NCI-H2171 (cell line): Measurements from ENCODE around the gene WDR72.
"Not testable (repeated sequence)": the region's sequence is repeated elsewhere in the genome, so short reads cannot be mapped to it uniquely, and the experiment has no call there.

Source experiments
- DNase-seq: peaks from one replicate; lab custom pipeline; 2025; lab: John Stamatoyannopoulos, UW

The WDR72 gene

DNA sequence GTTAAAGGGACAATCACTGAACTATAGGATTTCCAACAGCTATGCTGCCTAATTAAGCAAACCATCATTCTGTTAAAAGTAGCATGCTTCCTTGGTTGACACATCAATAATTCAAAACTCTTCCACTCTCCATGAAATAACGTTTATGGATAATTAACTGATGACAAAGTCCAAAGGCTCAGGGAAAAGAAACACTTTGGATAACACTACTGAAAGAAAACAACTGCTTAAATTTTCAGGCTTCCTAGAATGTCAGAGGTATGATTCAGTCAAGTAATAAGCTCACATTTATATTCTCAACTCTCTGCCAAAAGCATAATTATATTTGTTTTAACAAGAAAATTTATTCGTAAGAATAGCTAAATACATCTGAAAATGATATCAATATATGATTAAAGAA is 49.6 kb downstream of the WDR72 start:
- DNase-seq = no peak

DNA sequence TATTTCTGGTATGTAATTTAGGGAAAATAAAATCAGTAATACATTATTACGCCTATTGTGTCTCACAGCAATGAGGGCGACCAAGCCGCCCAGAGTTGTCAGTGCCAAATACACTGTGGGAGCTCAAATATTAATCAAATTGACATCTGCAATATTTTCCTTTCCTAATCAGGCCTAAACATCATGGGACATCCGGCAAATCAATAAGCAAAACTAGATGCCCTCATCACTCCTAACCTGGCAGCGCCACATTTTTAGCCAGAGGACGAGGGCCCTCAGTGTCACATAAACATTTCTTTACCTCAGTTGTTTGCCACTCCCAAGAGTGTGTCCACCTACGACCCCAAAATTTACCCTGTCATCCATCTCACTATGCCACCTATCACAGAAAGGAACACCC is 64.1 kb downstream of the WDR72 start:
- no peak for DNase-seq

- DNase-seq = no peak
Observed at GRCh38 chr15:53694476-53694874, 65.0 kb downstream of the WDR72 start.

DNA sequence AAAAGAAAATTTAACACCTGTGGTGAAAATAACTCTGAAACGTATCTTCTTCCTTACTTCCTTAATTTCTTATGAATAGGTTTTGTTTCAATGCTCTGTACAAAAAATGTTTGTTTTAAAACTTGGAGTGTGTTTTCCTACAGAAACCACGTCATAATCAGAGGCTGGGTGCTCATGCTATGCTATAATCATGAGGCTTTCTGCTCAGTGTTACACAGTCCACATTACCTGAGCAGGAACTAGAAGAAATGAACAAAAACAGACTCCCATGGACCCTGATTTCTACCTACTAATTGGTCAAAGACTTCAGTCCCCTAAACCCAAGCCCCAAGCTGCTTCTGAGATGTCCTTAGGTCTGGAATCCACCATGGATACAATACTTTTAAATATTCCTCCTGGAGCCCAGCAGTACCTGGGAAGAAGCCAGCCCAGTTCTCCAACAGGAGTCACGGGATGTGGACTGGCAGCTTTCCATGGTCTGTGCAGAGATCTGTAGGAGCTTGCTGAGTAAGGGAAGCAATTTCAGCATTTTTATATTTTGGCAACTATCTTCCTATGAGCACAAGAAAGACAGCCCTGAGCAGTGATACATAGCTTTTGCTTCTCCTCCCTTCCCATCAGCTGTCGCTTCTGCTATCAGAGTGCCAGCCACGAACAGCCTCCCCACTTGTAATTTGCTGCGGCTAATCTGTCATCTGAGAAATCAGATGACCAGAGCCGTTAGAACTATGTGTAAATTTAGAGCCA is 65.6 kb downstream of the WDR72 start:
- DNase-seq = no peak

- not testable (repeated sequence) for DNase-seq
Observed at GRCh38 chr15:53684162-53684561, 75.3 kb downstream of the WDR72 start.

GRCh38 chr15:53681056-53681455 is 78.4 kb downstream of the WDR72 start:
- DNase-seq = peak; percentile 69

GRCh38 chr15:53675832-53676231 is 83.6 kb downstream of the WDR72 start:
- DNase-seq = peak; percentile 12

GRCh38 chr15:53671545-53671944 is 87.9 kb downstream of the WDR72 start:
- DNase-seq = no peak

DNA sequence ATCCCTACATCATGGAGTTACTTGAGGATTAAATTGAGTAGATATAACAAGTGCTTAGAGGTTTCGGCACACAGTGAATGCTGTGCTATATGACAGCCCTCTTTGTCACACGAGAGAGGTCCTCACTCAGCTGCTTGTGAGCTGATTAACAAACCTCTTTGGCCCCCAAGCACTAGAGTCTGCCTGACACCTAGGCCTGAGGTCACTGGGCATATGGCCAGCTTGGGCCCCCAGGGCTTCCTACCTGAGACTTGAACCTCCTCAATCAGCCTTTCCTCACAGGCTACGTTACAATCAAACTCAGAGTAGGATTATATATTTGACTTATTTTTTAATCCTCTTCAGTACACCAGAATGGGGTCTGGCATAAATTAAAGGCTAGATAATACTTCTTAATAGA is 88.8 kb downstream of the WDR72 start:
- no peak for DNase-seq

- no peak for DNase-seq
Observed at GRCh38 chr15:53665930-53666329, 93.5 kb downstream of the WDR72 start.

DNA sequence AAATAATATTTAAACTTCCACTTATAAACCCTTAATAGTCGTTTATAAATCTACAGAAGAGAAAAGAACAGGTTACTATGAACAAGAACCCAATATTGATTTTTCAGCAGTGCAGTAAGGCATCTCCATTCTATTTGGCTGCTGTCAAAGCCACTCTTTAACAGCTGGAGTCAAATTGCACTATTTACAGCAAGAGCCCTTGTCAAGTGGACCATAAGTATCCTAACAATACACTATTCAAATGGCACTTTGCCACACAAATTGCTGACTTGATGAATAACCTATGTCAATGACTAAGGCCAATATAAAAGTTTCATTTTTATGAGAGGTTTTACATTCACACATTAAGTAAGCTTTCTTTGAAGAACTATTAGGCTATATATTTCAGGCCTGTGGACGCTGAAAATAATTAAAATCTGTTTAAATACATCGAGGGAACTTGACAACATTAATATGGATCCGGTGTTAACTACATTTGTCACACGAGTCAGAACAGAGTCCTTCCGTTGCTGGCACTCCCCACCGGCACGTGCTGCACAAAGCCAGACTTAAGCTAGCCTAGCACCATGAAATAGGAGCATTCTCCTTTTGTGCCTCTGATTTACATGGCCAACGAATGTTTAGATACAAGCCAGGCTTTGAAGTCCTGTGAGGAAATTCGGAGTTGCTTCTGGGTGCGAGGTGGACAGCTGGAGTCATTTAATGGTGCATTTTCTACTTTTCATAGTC is 100.5 kb downstream of the WDR72 start:
- DNase-seq = peak; percentile 41

DNA sequence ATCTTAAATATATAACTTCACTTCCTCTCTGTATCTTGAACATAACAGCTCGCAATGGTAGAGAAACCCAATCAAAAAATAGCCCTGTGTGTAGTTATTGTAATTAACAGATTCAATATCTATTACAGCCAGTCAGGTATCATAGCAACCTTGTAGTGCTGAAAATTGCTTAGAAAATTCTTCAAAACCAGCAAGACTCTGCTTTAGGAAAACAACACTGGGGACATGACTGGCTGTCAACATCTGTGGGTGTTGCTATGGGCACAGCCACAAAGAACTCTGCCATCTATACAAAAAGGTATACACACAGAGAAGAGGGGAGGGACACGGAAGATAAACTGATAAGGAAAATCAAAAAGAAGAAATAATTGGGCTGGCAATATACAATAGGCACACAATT is 101.2 kb downstream of the WDR72 start:
- no peak for DNase-seq

DNA sequence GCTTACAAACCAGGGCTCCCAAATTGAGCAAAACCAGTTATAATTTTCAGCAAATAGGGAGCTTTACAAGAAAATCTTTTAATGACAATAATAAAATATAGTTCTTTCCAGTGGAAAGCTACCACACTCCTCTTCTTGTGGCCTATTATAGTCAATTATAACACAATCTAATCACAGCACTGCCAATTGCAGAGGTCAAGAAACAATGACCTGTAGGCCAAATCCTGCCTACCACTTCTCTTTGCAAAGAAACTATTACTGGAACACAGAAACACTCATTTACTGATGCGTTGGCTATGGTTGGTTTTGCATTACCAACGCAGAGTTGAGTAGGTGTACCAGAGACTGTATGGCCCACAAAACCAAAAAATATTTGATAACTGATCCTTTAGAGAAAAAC is 110.5 kb downstream of the WDR72 start:
- no peak for DNase-seq

- DNase-seq = no peak
Observed at GRCh38 chr15:53644660-53645059, 114.8 kb downstream of the WDR72 start.

- DNase-seq = no peak
Observed at GRCh38 chr15:53634517-53635106, 124.9 kb downstream of the WDR72 start.

DNA sequence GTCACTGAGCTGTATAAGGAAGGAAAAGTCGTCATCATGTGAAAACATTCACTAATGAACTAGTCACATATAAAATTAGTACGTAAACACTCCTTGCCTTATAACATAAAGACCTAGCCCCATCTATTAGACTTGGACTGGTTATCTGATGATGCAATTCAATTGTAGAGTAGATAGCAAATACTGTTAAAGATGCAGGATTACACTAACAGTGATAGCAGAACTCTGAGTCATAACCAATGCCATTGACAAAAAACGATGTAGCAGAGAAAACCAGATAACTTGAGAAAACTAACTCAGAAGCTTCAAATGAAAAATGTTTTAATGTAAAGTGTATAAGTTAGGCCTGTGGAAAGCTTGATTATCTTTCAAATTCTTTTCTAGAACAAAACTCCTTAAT is 132.2 kb downstream of the WDR72 start:
- no peak for DNase-seq

- DNase-seq = no peak
Observed at GRCh38 chr15:53625962-53626845, 133.3 kb downstream of the WDR72 start.

DNA sequence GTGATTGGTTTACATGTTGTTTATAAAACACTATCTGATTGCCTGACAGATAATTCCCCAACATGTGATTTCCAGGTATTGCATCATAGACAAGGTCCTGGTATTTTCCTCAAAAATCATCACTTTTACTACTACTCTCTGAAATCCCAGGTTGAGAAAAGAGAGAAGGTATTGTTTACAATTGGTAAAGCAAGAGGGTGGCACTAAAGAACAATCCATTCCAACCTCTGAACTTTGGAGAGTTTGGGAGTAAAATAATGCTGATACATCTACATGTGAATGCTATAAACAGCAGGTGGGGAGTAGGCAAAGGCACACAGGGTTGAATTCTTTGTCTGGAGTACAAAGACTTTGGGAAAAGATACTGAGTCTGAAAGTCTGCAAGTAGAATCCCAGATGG is 134.2 kb downstream of the WDR72 start:
- no peak for DNase-seq

DNA sequence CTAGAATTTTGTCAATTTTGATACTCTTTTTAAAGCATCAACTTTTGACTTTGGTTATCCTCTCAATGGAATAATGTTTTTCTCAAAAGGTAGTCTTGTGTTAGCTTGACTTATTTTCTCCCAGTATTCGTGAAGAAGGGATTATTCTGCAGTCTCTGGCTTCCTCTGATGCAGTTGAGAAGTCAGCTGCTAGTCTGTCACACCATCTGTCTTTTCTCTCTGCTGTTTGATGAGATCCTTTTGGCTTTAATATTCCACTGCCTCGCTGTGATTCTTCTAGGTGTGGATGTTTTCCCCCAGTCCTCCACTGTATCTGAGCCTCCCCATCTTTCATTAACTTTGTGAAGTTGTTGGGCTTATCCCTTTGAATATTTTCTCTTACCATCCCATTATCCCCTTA is 141.0 kb downstream of the WDR72 start:
- DNase-seq = peak; percentile 7

- DNase-seq = no peak
Observed at GRCh38 chr15:53611145-53611920, 148.1 kb downstream of the WDR72 start.

GRCh38 chr15:53591041-53591440 is 168.4 kb downstream of the WDR72 start:
- DNase-seq = no peak
